ENCODE measurements around the gene PRXL2B.
"Not testable (repeated sequence)": the region's sequence is repeated elsewhere in the genome, so short reads cannot be mapped to it uniquely, and the experiment has no call there.

The PRXL2B gene

GRCh38 chr1:2569060-2569459, 17.5 kb upstream of the PRXL2B start:
- TF ChIP-seq TAF1 (IDR thresholded peaks at IDR 0.05; ENCODE audit: borderline replicate concordance, low read depth, low read length) (no peak), POLR2AphosphoS5 (IDR thresholded peaks at IDR 0.05; ENCODE audit: low read depth, low read length) (no peak), POLR2A (IDR thresholded peaks at IDR 0.05; ENCODE audit: low read depth, low read length) (no peak)
- no peak for FAIRE-seq
- no peak for DNase-seq (ENCODE audit: insufficient read length)

GRCh38 chr1:2569703-2570102, 16.9 kb upstream of the PRXL2B start:
- FAIRE-seq = not testable (repeated sequence)

GRCh38 chr1:2570332-2570731, 16.2 kb upstream of the PRXL2B start:
- DNase-seq (ENCODE audit: insufficient read length) (no peak), FAIRE-seq (no peak)
- TF ChIP-seq TAF1 (IDR thresholded peaks at IDR 0.05; ENCODE audit: borderline replicate concordance, low read depth, low read length) (no peak), POLR2A (IDR thresholded peaks at IDR 0.05; ENCODE audit: low read depth, low read length) (no peak), POLR2AphosphoS5 (IDR thresholded peaks at IDR 0.05; ENCODE audit: low read depth, low read length) (no peak)

More at GRCh38 chr1:2569703-2570102, 16.9 kb upstream of the PRXL2B start:
- DNase-seq (ENCODE audit: insufficient read length) = not testable (repeated sequence)

- no peak for FAIRE-seq
- TF ChIP-seq TAF1 (IDR thresholded peaks at IDR 0.05; ENCODE audit: borderline replicate concordance, low read depth, low read length) = no peak
- TF ChIP-seq POLR2AphosphoS5 (IDR thresholded peaks at IDR 0.05; ENCODE audit: low read depth, low read length) = no peak
- TF ChIP-seq POLR2A (IDR thresholded peaks at IDR 0.05; ENCODE audit: low read depth, low read length) = no peak
- no peak for DNase-seq (ENCODE audit: insufficient read length)
Observed at GRCh38 chr1:2571348-2571747, 15.2 kb upstream of the PRXL2B start.

- TF ChIP-seq POLR2AphosphoS5 (IDR thresholded peaks at IDR 0.05; ENCODE audit: low read depth, low read length) = no peak
- no peak for TF ChIP-seq TAF1 (IDR thresholded peaks at IDR 0.05; ENCODE audit: borderline replicate concordance, low read depth, low read length)
- no peak for TF ChIP-seq POLR2A (IDR thresholded peaks at IDR 0.05; ENCODE audit: low read depth, low read length)
- DNase-seq (ENCODE audit: insufficient read length) (no peak), FAIRE-seq (no peak)
Observed at GRCh38 chr1:2573250-2573920, 13.2 kb upstream of the PRXL2B start.

- FAIRE-seq (no peak), DNase-seq (ENCODE audit: insufficient read length) (no peak)
- TF ChIP-seq TAF1 (IDR thresholded peaks at IDR 0.05; ENCODE audit: borderline replicate concordance, low read depth, low read length) (no peak), POLR2A (IDR thresholded peaks at IDR 0.05; ENCODE audit: low read depth, low read length) (no peak), POLR2AphosphoS5 (IDR thresholded peaks at IDR 0.05; ENCODE audit: low read depth, low read length) (no peak)
Observed at GRCh38 chr1:2574350-2574749, 12.2 kb upstream of the PRXL2B start.

- TF ChIP-seq POLR2AphosphoS5 (IDR thresholded peaks at IDR 0.05; ENCODE audit: low read depth, low read length) (no peak), POLR2A (IDR thresholded peaks at IDR 0.05; ENCODE audit: low read depth, low read length) (no peak), TAF1 (IDR thresholded peaks at IDR 0.05; ENCODE audit: borderline replicate concordance, low read depth, low read length) (no peak)
- FAIRE-seq = no peak
- no peak for DNase-seq (ENCODE audit: insufficient read length)
Observed at GRCh38 chr1:2575801-2576663, 10.5 kb upstream of the PRXL2B start.

- TF ChIP-seq POLR2A (IDR thresholded peaks at IDR 0.05; ENCODE audit: low read depth, low read length) = 0 out of 2 replicates have a peak, but pooled peaks have one; percentile 52
- peak; percentile 47 for TF ChIP-seq POLR2AphosphoS5 (IDR thresholded peaks at IDR 0.05; ENCODE audit: low read depth, low read length)
- TF ChIP-seq TAF1 (IDR thresholded peaks at IDR 0.05; ENCODE audit: borderline replicate concordance, low read depth, low read length) = 0 out of 2 replicates have a peak, but pooled peaks have one; percentile 4
- FAIRE-seq = peak; percentile 100
- not testable (repeated sequence) for DNase-seq (ENCODE audit: insufficient read length)
Observed at GRCh38 chr1:2577565-2578075, 9.0 kb upstream of the PRXL2B start.

- TF ChIP-seq POLR2AphosphoS5 (IDR thresholded peaks at IDR 0.05; ENCODE audit: low read depth, low read length) (no peak), POLR2A (IDR thresholded peaks at IDR 0.05; ENCODE audit: low read depth, low read length) (no peak), TAF1 (IDR thresholded peaks at IDR 0.05; ENCODE audit: borderline replicate concordance, low read depth, low read length) (no peak)
- FAIRE-seq (no peak), DNase-seq (ENCODE audit: insufficient read length) (no peak)
Observed at GRCh38 chr1:2578758-2579118, 7.8 kb upstream of the PRXL2B start.

- DNase-seq (ENCODE audit: insufficient read length) (no peak), FAIRE-seq (no peak)
- TF ChIP-seq POLR2A (IDR thresholded peaks at IDR 0.05; ENCODE audit: low read depth, low read length) (no peak), POLR2AphosphoS5 (IDR thresholded peaks at IDR 0.05; ENCODE audit: low read depth, low read length) (no peak), TAF1 (IDR thresholded peaks at IDR 0.05; ENCODE audit: borderline replicate concordance, low read depth, low read length) (no peak)
Observed at GRCh38 chr1:2580691-2581090, 5.9 kb upstream of the PRXL2B start.

GRCh38 chr1:2582391-2582790, 4.2 kb upstream of the PRXL2B start:
- FAIRE-seq (no peak), DNase-seq (ENCODE audit: insufficient read length) (no peak)
- TF ChIP-seq POLR2AphosphoS5 (IDR thresholded peaks at IDR 0.05; ENCODE audit: low read depth, low read length) (no peak), POLR2A (IDR thresholded peaks at IDR 0.05; ENCODE audit: low read depth, low read length) (no peak), TAF1 (IDR thresholded peaks at IDR 0.05; ENCODE audit: borderline replicate concordance, low read depth, low read length) (no peak)
